Islet of Langerhans (tissue), 1 donor: ENCODE results near the gene SMYD3.
"Not testable (repeated sequence)": the region's sequence is repeated elsewhere in the genome, so short reads cannot be mapped to it uniquely, and the experiment has no call there.

Source experiments
- FAIRE-seq: peaks from one replicate; lab custom pipeline; 2011; peaks lifted over from hg19 to GRCh38; lab: Jason Lieb, UNC

SMYD3 gene

DNA sequence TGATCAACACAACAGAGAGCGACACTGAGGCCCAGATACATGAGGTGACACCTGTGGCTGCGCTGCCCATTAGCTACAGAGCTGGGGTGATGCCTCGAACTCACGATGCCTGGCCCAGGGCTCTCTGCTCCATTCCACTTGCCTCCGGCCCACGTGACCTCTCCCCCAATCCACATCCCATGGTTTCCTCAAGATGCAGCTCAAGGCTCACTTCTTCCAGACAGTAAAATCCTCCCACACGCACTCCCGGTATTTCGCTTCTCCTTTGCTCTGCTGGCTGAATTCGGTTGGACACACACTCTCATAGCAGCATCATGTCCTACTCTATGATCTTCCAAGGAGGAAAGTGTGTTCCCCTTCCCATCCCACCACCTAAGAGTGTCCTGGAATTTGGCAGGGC is 679.8 kb downstream of the SMYD3 start:
- FAIRE-seq, result no peak

DNA sequence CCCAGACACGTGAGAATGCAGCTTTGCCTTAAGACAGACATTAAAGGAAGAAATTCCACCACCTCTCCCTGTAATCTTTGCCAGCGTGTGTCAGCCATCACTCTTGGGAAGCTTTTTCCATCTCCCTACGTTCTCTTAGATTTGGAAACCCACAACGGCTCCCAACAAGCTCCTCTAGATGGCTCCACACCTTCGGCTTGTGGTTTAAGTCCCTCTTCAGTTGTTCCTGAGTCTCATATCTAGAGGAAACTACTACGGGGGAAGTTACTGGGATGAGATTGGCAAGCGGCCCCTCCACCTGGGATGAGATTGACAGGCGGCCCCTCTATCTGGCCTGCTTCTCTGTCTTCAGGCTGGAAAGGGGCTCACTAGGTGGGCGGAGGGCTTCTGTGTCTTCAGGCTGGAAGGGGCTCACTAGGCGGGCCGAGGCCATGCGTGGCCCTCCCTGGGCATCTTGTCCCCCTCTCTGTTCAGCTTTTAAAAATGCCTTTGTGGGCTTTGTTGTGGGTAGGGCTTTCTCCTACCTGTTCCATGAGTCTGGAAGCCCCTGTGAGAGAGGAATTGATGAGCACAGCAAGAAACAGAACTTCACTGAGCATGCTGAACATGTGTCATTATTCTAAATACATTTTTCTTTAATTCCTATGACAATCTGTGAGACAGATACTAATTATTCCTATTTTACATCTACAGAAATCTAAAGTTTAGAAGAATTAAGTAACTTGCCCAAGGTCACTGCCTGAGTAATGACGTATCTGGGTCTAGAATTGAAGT is 681.8 kb downstream of the SMYD3 start:
- no peak for FAIRE-seq

DNA sequence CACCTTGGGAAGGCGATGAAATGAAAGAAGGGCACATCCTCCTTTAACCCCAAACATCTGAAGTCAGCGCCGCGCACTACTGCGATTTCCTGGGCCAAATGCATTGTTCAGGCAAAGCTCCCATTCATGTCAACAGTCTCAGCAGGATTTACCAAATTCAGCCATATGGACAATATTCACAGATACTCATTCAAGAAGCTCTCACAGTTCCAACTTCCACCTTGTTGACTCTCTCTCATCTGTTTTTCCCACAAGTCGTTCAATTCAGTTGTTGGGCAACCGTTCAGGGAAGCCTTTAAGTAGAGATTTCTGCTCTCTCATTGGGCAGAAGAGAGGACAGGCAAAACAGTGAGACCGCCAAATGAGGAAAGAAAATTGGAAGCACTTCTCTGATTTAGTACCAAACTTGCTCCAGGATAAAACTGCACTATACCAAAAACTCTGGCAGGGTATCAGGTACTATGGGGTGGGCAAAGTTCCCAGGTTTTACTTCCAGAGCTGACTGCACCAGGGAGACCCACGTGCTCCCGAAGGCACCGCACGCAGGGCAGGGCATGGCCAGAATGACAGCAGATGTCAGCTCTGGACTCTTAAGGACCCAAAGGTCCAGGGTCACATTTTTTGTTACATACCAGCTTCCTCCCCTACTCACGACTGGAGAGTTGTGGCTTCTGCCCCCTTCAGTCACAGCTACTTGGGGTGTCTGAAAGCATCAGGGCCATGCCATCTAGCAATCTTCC is 683.5 kb downstream of the SMYD3 start:
- FAIRE-seq, result no peak

DNA sequence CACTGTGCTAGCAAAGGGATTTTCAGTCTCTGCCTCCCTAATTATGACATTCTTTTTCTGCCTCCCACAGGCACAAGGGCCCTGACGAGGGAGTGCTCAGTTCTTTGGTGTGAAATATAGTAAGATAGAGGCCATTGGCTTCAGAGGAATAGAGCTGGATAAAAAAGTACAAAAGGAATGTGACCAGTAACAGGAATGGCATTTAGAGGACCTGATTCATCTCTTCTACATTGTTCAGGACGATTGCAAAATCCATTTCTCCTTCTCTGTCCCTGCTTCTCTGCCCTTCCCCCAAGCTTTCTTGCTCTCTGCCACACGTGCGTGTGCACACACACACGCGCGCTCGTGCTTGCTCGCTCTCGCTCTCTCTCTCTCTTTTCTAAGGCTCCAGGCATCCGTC is 684.1 kb downstream of the SMYD3 start:
- FAIRE-seq, result no peak

DNA sequence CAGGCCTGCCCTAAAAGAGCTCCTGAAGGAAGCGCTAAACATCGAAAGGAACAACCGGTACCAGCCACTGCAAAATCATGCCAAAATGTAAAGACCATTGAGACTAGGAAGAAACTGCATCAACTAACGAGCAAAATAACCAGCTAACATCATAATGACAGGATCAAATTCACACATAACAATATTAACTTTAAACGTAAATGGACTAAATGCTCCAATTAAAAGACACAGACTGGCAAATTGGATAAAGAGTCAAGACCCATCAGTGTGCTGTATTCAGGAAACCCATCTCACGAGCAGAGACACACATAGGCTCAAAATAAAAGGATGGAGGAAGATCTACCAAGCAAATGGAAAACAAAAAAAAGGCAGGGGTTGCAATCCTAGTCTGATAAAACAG is 688.7 kb downstream of the SMYD3 start:
- FAIRE-seq, result not testable (repeated sequence)

DNA sequence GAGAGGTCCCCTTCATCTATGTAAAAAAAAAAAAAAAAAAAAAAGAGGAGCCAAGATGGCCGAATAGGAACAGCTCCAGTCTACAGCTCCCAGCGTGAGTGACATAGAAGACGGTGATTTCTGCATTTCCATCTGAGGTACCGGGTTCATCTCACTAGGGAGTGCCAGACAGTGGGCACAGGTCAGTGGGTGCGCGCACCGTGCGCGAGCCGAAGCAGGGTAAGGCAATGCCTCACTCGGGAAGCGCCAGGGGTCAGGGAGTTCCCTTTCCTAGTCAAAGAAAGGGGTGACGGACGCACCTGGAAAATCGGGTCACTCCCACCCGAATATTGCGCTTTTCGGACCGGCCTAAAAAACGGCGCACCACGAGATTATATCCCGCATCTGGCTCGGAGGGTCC is 690.6 kb downstream of the SMYD3 start:
- not testable (repeated sequence) for FAIRE-seq

DNA sequence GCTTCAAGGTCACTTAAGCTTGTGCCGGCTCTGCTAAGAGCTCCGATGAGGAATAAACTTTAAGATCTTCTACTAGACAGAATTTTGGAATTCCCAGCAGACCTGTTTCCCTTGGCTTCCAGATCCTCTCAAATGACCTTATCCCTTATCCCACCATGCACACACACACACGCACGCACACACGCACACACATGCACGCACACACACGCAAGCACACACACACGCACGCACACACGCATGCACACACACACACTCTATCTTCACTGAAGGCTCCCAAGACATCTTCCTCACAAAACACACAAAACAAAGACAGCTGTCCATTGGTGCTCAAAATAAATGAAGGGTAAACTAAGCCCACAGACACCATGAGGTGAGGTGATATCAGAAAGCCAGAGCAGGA is 692.4 kb downstream of the SMYD3 start:
- FAIRE-seq, result no peak

DNA sequence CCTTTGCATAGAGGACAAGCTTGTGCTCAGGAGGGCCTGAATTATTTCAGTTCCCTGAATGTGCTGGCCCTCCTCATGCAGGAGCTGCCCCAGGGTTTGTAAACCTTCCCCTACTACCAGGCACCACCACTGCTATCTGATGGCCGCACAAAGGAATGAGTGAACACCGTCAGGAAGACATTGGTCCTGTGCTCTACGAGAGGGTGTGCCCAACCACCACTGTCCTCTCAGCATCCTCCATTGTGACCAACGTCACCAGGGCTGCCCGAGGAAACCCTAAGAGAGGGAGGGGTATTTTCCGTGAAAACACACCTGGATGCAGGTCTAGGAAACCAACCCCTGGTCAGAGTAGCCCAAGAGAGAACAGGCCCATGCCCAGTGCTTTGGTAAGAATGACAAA is 694.8 kb downstream of the SMYD3 start:
- FAIRE-seq, result no peak

DNA sequence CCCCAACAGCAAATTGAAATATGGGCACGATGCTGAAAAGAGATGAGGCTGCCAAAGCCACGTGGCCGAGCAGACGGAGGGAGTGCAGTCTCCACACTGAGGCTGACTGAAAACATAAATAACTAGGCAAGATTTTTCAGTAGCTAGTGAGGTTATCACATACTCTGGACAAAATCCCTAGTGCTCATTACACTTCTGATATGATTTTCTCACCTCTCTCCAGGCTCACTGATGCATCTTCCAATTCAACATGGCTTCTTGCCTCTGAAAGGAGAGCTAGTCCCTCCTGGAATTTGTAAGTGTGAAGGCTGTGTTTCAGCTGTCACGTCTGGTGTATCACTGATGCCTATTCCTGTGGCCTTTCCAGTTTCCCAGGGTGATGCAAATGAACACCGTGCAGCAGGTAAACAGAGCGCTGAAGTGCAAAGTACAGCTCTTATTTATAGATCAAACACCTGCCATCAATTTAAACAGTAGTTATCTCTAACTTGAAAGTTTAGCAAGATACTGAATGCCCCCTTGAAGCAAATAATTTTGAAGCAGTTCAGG is 696.2 kb downstream of the SMYD3 start:
- FAIRE-seq, result peak; percentile 89

DNA sequence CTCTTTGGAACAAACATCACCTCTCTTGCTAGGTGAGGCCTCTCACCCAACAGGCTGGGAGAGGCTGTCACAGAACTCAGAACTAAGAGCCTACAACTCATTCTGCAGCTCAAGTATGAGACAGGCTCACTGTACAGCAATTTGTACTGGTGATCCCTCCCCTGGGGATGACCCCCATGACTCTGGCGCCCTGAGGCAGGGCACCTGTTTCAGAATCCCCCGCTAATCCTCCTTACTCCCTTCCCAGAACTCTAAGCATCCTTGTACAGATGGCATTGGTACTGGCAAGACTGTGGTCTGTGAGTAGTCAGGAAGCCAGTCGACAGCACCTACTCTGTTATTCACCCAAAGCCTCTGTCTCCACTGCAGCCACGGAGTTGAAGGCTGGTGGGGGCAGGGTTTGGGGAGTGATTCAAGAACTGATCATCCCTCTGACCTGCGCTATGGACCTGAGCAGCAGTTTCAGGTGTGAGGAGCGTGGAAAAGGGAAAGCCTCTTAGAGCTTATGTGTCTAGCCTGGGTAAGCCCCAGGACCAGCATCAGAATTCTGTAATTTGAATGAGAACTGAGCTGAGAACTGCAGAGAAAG is 696.8 kb downstream of the SMYD3 start:
- FAIRE-seq, result no peak

DNA sequence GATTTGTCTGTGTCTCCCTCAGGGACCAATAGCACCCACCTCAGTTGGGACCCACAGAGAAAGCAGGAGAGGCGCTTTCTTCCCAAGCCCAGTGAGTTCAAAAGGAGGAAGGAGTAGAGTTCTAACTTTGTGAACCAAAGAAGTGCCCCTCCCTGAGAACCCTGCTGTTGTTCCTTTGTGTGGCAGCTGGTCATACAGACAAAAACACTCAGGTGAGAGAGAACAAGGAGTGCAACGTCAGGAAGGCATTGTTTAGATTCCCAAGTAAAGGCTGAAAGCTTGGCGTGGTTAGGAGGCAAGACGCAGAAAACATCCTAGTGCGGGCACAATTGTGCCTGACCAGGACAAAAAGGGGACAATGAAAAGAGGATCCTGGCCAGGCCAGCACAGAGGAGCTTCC is 697.7 kb downstream of the SMYD3 start:
- FAIRE-seq, result no peak

DNA sequence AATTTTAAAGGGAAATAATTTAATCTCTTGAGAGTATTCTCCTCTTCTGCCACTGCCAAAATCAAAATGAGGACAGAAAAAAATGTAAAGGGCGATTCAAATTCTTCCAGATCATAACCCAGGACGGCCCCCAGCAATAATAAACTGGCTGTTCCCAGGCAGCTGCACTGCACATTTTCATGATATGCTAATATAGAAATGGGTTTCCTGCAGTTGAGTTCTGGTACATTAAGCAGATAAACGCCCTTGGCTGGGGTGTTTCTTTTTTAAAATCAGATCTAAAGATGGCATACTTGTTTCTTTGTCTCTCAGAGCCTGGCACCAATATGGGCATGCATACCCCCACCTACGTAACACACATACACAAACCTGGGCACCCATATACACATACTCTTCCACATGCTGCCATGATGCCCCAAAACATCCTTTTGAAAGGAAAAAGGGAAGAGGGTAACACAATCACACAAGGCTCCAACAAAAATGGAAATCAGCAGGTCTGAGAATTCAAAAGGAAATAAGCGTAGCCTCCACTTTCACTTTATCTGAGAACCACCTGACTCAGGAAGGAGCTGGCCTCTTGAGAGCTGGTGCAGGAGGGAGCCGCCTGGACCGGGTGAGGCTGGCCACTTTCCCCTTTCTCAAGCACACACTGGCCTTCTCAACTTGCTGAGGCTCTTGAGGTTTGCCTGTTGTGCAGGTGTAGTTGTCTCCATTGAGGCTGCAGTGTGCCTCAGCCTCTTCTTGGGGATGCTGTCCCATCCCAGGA is 698.9 kb downstream of the SMYD3 start:
- no peak for FAIRE-seq

DNA sequence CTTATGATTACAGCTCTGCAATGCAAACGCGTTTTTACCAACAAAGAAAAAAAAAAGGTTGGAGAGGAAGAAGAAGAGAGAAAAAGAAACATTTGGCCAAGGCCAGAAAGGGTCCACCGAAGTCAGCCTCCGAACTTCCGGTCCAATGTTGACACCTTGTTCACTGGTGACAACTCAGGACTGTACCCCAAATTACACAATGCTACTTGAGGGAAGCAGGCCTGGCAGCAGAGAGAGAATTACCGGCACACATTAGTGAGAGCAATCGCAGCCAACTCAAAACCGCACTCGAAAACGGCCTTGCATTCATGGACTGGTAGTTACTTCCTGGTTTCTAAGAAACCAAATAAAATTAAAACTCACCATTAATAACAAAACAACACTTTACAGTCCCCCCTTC is 699.8 kb downstream of the SMYD3 start:
- FAIRE-seq, result peak; percentile 5

DNA sequence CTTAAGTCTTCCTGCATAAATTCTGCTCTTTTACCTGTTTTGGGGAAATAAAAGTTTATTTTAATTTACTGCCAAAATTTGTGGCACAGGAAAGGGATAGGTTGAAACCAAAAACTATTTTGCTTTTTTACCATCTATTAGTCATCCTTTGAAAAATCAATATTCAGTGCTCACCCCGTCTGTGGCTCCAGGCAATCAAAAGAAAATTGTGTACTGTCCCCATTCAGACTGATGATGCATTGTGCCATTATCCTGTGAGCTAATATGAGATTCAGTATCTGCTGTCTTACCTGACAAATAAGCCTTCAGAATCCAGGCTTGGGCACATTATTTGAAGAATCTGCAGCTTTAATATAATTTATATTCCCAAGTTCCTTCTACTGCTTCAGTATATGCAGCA is 701.5 kb downstream of the SMYD3 start:
- FAIRE-seq, result peak; percentile 75

DNA sequence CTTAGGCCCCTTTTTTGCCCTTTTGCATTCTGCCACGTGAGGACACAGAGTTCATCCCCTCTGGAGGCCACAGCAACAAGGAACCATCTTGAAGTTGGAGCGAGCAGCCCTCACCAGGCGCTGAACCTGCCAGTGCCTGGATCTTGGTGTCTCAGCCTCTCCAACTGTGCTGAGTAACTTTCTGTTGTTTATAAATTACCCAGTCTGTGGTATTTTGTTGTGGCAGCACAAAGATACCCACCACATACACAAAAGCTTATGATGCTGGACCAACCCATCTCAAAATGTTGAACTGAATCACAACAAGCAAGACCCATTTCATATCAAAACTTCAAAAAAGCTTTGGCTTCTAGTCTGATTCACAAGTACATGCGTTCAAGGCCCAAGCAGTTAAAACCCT is 702.4 kb downstream of the SMYD3 start:
- no peak for FAIRE-seq

DNA sequence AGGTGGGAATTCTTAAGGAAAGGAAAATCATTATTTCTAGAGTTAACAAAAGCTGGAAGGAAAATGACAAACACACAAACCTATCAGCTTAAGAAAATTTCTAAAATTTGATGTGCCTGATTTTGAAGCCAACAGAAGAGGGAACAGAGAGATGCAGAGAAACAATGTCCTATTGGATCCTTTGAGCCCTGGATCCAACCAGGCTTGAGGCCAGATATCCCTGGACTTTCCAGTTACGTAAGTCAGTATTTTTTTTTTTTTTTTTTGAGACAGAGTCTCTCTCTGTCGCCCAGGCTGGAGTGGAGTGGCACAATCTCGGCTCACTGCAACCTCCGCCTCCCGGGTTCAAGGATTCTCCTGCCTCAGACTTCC is 703.4 kb downstream of the SMYD3 start:
- no peak for FAIRE-seq

DNA sequence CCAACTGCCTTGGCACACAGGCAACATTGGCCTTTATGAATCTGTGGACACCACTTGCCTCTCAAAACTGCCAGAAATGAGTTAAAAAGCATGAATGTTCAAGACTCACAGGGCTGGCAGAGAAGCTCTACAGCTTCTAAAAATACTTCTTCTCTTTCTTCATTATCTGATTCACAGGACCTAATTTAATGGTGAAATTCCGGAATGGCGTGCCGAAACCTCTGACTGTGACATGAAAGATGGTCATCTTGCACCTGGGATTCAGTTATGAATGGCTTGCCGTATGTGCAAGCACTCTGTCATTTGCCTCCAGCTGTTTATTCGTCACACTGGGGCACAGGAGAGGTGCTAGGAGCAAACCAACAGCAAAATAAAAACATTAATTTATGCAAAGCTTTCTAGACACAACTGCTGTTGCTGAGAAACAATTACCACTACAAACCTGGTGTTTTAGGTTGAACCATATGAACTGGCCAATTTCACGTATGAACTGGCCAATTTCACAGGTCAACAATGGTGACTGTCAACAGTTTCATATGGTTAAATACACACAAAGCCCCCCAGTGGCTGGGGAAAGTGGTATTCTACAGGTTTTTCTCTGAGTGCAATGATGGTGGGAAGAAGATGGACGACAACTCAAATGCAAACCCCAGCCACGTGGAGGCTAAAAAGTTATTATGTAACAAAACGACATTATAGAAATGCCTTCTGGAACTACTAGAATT is 704.0 kb downstream of the SMYD3 start:
- FAIRE-seq, result no peak

DNA sequence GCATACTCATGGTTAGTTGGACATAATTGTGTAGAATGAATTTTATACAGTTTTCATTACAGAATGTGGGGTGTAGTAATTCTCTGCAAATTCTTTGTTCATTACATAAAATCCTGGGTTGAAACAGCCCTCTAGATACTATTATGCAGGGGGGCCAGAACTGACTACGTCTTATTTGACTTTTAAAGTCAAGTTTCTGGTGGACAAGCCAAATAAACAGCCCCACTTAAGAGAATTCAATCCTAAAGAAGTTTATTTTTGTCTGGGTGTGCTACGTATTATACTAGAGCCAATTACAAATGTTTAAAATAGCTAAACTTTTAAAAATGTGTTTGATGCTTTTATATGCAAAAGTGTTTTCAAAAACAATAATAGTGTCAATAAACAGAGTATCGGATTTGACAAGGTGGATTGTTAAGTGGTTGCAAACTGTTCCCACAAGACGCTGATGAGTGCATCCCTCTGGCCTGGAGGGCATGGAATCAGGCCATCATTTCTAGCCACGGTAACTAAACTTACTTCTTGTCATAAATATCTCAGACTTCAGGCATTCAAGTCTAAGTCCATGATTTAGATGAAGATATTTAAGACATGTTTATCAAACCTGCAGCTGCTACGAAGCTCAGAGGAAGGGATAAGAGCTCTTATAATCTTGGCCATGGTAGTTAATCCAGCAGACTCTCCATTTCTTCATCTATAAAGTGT is 706.0 kb downstream of the SMYD3 start:
- FAIRE-seq, result no peak

DNA sequence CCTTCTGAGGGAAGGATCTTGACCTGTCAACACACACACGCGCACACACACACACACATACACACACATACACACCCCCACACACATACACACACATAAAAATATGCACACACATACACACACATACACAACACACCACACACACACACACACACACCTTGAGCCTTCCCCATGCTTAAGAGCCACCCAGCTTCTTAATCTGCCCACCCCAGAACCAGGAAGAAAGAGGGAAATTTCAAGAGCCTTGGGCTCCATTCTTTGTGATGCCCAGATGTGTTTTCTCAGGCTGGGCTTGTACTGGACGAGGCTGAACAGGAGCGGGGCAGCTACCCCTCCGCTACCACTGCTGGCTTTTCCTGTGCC is 708.7 kb downstream of the SMYD3 start:
- FAIRE-seq, result no peak

DNA sequence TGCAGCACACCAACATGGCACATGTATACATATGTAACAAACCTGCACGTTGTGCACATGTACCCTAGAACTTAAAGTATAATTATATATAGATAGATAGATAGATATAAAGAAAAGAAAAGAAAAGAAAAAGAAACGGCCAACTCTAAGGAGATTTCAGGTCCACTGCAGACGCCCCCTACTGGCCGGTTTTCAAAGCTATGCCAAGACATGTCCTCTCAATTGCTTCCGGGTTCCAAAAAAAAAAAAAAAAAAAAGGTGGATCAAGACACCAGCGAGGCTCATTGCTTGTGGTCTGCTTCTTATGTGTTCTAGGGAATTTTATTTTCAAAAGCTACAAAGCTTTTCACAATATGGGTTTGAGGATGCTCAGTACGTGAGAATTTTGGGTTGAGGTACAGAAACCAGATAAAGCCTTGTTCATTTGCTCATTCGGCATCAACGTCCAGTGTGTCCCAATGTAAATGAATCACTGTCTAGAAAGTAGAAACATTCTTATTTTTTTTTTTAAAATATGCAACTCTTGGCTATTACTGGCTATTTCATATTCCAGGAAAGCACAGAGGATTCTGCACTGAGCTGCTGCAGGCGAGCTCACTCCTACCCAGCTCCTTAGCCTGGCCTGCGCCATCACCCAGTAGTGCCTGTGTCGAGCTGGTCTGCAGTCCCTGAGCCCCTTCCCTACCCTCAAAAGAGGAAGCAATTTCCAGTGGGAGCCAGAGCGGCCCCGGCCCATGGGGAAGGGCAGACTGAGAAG is 709.3 kb downstream of the SMYD3 start:
- FAIRE-seq, result no peak
